Osteoblast (primary cell): ENCODE measurements around the gene SYNE1. TPM values are rescaled to one million over a fixed set of nuclear protein-coding genes. Genes with fewer than 3 reads are reported as not detected.

Experiments
- DNase-seq: peaks from one replicate; pipeline ENCODE4 v3.0.0; 2011; ENCODE audit warnings: low spot score, mixed read lengths; ENCODE audit not compliant: insufficient read length; ENCODE audit errors: missing footprints
- H2AFZ ChIP-seq: 2 replicates; pipeline ENCODE4 v1.6.0; 2011; ENCODE audit warnings: mild to moderate bottlenecking, low read length
- H3K27ac ChIP-seq: 2 replicates; pipeline ENCODE4 v1.5.1; 2011; ENCODE audit warnings: mild to moderate bottlenecking, low read depth, low read length, moderate library complexity
- H3K27me3 ChIP-seq: 2 replicates; pipeline ENCODE4 v1.6.0; 2012; ENCODE audit warnings: mild to moderate bottlenecking, control low read depth, inconsistent platforms, low read length, moderate library complexity; ENCODE audit not compliant: insufficient read depth
- H3K36me3 ChIP-seq: 2 replicates; pipeline ENCODE4 v1.5.1; 2011; ENCODE audit warnings: mild to moderate bottlenecking, low read length, control low read depth, moderate library complexity; ENCODE audit not compliant: insufficient read depth
- H3K4me1 ChIP-seq: 2 replicates; pipeline ENCODE4 v1.5.1; 2011; ENCODE audit warnings: mild to moderate bottlenecking, low read length, control low read depth, moderate library complexity; ENCODE audit not compliant: insufficient read depth
- H3K4me2 ChIP-seq: 2 replicates; pipeline ENCODE4 v1.6.0; 2011; ENCODE audit warnings: mild to moderate bottlenecking, low read length; ENCODE audit not compliant: insufficient read depth
- H3K4me3 ChIP-seq: fragments of 200-600 bp; sonication (generic); 3 replicates; pipeline ENCODE4 v1.5.1; 2012; ENCODE audit warnings: mild to moderate bottlenecking, low read length, inconsistent platforms; ENCODE audit not compliant: insufficient read depth
- H3K79me2 ChIP-seq: 2 replicates; pipeline ENCODE4 v1.6.0; 2012; ENCODE audit warnings: mild to moderate bottlenecking, low read length, control low read depth, inconsistent platforms; ENCODE audit not compliant: insufficient read depth
- H3K9me3 ChIP-seq: 2 replicates; pipeline ENCODE4 v1.5.1; 2011; ENCODE audit warnings: low read depth, low read length, control low read depth
- H4K20me1 ChIP-seq: 2 replicates; pipeline ENCODE4 v1.6.0; 2012; ENCODE audit warnings: mild to moderate bottlenecking, low read length, control low read depth; ENCODE audit not compliant: insufficient read depth
- CTCF ChIP-seq: IDR thresholded peaks from 2 replicates; pipeline ENCODE4 v1.5.1; 2011; ENCODE audit warnings: mild to moderate bottlenecking, low read depth, low read length, moderate library complexity; ENCODE audit errors: extremely low read depth
- total RNA-seq: library from RNA; depleted of rRNA; stranded (reverse); fragments of >200 nt; gene quantifications from 2 replicates; pipeline ENCODE4 v1.2.3, GENCODE V29; 2012

SYNE1 gene
- total RNA-seq, 1 donor, result 240 TPM

- Histone ChIP-seq H4K20me1 (no peaks in the 10 kb centered on the region), H3K27ac (no peak overlapping the region), H3K4me2 (no peak overlapping the region), H3K9me3 (no peaks in the 10 kb centered on the region), H3K4me3 (no peak overlapping the region), H3K4me1 (peaks cover 13% of the 10 kb centered on the region), H3K36me3 (peaks cover 20% of the 10 kb centered on the region), H3K79me2 (no peaks in the 10 kb centered on the region), H2AFZ (no peak overlapping the region), H3K27me3 (no peaks in the 10 kb centered on the region)
- no peak for TF ChIP-seq CTCF
- no peak for DNase-seq
Observed at GRCh38 chr6:152184573-152184916, 452.6 kb downstream of the SYNE1 start.

GRCh38 chr6:152180601-152181000, 456.6 kb downstream of the SYNE1 start:
- no peak overlapping the region for H3K4me3 ChIP-seq
- H4K20me1 ChIP-seq, result no peaks in the 10 kb centered on the region
- H3K27me3 ChIP-seq, result no peaks in the 10 kb centered on the region
- no peak overlapping the region for H2AFZ ChIP-seq
- DNase-seq, result no peak
- H3K9me3 ChIP-seq, result no peaks in the 10 kb centered on the region
- no peak overlapping the region for H3K4me2 ChIP-seq
- H3K79me2 ChIP-seq, result no peaks in the 10 kb centered on the region
- TF ChIP-seq CTCF, result no peak
- H3K27ac ChIP-seq, result no peak overlapping the region
- H3K36me3 ChIP-seq, result peaks cover 15% of the 10 kb centered on the region
- H3K4me1 ChIP-seq, result peaks cover 13% of the 10 kb centered on the region

- H3K79me2 ChIP-seq, result no peaks in the 10 kb centered on the region
- peaks cover 18% of the 10 kb centered on the region for H3K36me3 ChIP-seq
- H3K4me2 ChIP-seq, result no peak overlapping the region
- TF ChIP-seq CTCF, result no peak
- no peak for DNase-seq
- H3K4me3 ChIP-seq, result no peak overlapping the region
- H3K27me3 ChIP-seq, result no peaks in the 10 kb centered on the region
- no peak overlapping the region for H3K27ac ChIP-seq
- no peak overlapping the region for H2AFZ ChIP-seq
- no peaks in the 10 kb centered on the region for H3K9me3 ChIP-seq
- no peaks in the 10 kb centered on the region for H4K20me1 ChIP-seq
- peaks cover 6% of the 10 kb centered on the region for H3K4me1 ChIP-seq
Observed at GRCh38 chr6:152176268-152176667, 460.9 kb downstream of the SYNE1 start.

GRCh38 chr6:152173957-152174356, 463.2 kb downstream of the SYNE1 start:
- TF ChIP-seq CTCF, result no peak
- H3K27ac ChIP-seq, result no peak overlapping the region
- H3K27me3 ChIP-seq, result no peaks in the 10 kb centered on the region
- H4K20me1 ChIP-seq, result no peaks in the 10 kb centered on the region
- peaks cover 10% of the 10 kb centered on the region for H3K4me1 ChIP-seq
- H3K36me3 ChIP-seq, result peaks cover 18% of the 10 kb centered on the region
- H2AFZ ChIP-seq, result no peak overlapping the region
- no peaks in the 10 kb centered on the region for H3K79me2 ChIP-seq
- H3K4me2 ChIP-seq, result no peak overlapping the region
- H3K4me3 ChIP-seq, result no peak overlapping the region
- no peaks in the 10 kb centered on the region for H3K9me3 ChIP-seq
- no peak for DNase-seq
